HCT116 (cell line): ENCODE data around the gene EXOC6B. TPM values are rescaled to one million over a fixed set of nuclear protein-coding genes. Genes with fewer than 3 reads are reported as not detected.

Experiments used
- ATAC-seq: fragments of 200-7000 bp; cut with Tn5 transposase; 2 replicates; pipeline ENCODE4 v1.9.1; 2020; ENCODE audit warnings: mild to moderate bottlenecking, moderate library complexity
- BruUV-seq: library from RNA; stranded (reverse); fragments of 400-500 nt; replicated peaks from 2 replicates; lab custom pipeline; 2021; lab: Mats Ljungman, UMichigan
- CTCF ChIA-PET: fragments of 300-600 bp; sonication (Branson Sonifier 250); formaldehyde crosslinking; loops from one replicate; lab custom pipeline; 2021; ENCODE audit warnings: antibody characterized with exemption; lab: Charles Lee
- POLR2A ChIA-PET: fragments of 300-600, 350-600 bp; sonication (Branson Sonifier 250); formaldehyde crosslinking; loops from one replicate; lab custom pipeline; 2021; ENCODE audit warnings: antibody characterized with exemption; lab: Charles Lee
- RAD21 ChIA-PET, 2 experiments: fragments of 300-600 bp; sonication (Branson Sonifier 250); formaldehyde crosslinking; loops; one replicate each; lab custom pipeline; 2023; ENCODE audit warnings: low total read pairs in 2 of 2; ENCODE audit not compliant: uncharacterized antibody in 2 of 2, unreplicated experiment in 2 of 2, low non-redundant PET in 1 of 2; lab: Charles Lee
- DNase-seq: peaks from one replicate; pipeline ENCODE4 v3.0.0-alpha.2; 2010; ENCODE audit warnings: low read depth, low spot score
- H2AFZ ChIP-seq: fragments of 200-600 bp; shearing (Covaris generic), sonication (generic); 2 replicates; pipeline ENCODE4 v1.6.1; 2017; ENCODE audit warnings: low read depth, mixed run types, mixed read lengths, antibody characterized with exemption, low read length; ENCODE audit not compliant: poor library complexity, severe bottlenecking
- H3K27ac ChIP-seq: 2 replicates; pipeline ENCODE4 v1.5.1; 2012; ENCODE audit warnings: low read depth, low read length
- H3K27me3 ChIP-seq: fragments of 200-600 bp; sonication (generic); 2 replicates; pipeline ENCODE4 v1.6.1; 2016; ENCODE audit warnings: mixed run types, low read length, mixed read lengths; ENCODE audit not compliant: insufficient read depth
- H3K36me3 ChIP-seq, 2 experiments: fragments of 200-500 bp in 1 of 2; fragments of 200-600 bp in 1 of 2; sonication (Bioruptor generic) in 1 of 2; sonication (generic) in 1 of 2; 2 replicates each; pipeline versions ENCODE4 v1.5.1 to v1.6.1; 2014 to 2016; ENCODE audit warnings: low read length in 2 of 2, inconsistent platforms in 1 of 2, mixed read lengths in 1 of 2, mixed run types in 1 of 2; ENCODE audit not compliant: insufficient read depth in 2 of 2, control insufficient read depth in 1 of 2
- H3K4me1 ChIP-seq, 2 experiments: fragments of 200-600 bp in 1 of 2; sonication (generic) in 1 of 2; 2 replicates each; pipeline versions ENCODE4 v1.5.1 to v1.6.1; 2012 to 2017; ENCODE audit warnings: low read length in 2 of 2, inconsistent platforms in 1 of 2, mild to moderate bottlenecking in 1 of 2, mixed read lengths in 1 of 2, mixed run types in 1 of 2, moderate library complexity in 1 of 2; ENCODE audit not compliant: insufficient read depth in 2 of 2, control insufficient read depth in 1 of 2
- H3K4me2 ChIP-seq: fragments of 200-600 bp; sonication (generic); 2 replicates; pipeline ENCODE4 v1.6.1; 2017; ENCODE audit warnings: mixed run types, low read length, mixed read lengths
- H3K4me3 ChIP-seq, 2 experiments: fragments of 200-600 bp in 1 of 2; sonication (generic) in 1 of 2; replicated peaks in 1 of 2; 2 replicates each; pipeline ENCODE4 v1.5.1; 2011 to 2016; ENCODE audit warnings: low read length in 2 of 2, control low read depth in 1 of 2, low read depth in 1 of 2, mild to moderate bottlenecking in 1 of 2, mixed read lengths in 1 of 2, mixed run types in 1 of 2
- H3K79me2 ChIP-seq: fragments of 200-600 bp; sonication (generic); 2 replicates; pipeline ENCODE4 v1.6.1; 2017; ENCODE audit warnings: mild to moderate bottlenecking, mixed run types, low read length, moderate library complexity, mixed read lengths; ENCODE audit not compliant: insufficient read depth
- H3K9ac ChIP-seq: fragments of 200-600 bp; sonication (generic); 2 replicates; pipeline ENCODE4 v1.6.1; 2016; ENCODE audit warnings: low read length, mixed read lengths
- H3K9me2 ChIP-seq: fragments of 200-600 bp; sonication (generic), shearing (Covaris generic); 2 replicates; pipeline ENCODE4 v1.6.1; 2017; ENCODE audit warnings: mixed run types, mild to moderate bottlenecking, moderate library complexity; ENCODE audit not compliant: insufficient read depth
- H3K9me3 ChIP-seq, 2 experiments: fragments of 200-500 bp in 1 of 2; fragments of 200-600 bp in 1 of 2; sonication (Bioruptor generic) in 1 of 2; sonication (generic) in 1 of 2; 2 replicates each; pipeline ENCODE4 v1.6.1; 2014 to 2017; ENCODE audit warnings: low read length in 2 of 2, mixed read lengths in 2 of 2, inconsistent platforms in 1 of 2, low read depth in 1 of 2, mild to moderate bottlenecking in 1 of 2, mixed run types in 1 of 2, moderate library complexity in 1 of 2; ENCODE audit not compliant: control insufficient read depth in 1 of 2, insufficient read depth in 1 of 2
- H4K20me1 ChIP-seq: fragments of 200-600 bp; sonication (generic), shearing (Covaris generic); 2 replicates; pipeline ENCODE4 v1.6.1; 2017; ENCODE audit warnings: mixed run types, mild to moderate bottlenecking, moderate library complexity; ENCODE audit not compliant: insufficient read depth
- ATF3 ChIP-seq: IDR thresholded peaks from 2 replicates; pipeline ENCODE4 v1.6.1; 2012
- CBX3 ChIP-seq: IDR thresholded peaks from 2 replicates; pipeline ENCODE4 v1.6.1; 2012; ENCODE audit warnings: low read depth
- CEBPB ChIP-seq: IDR thresholded peaks from 2 replicates; pipeline ENCODE4 v1.6.1; 2012; ENCODE audit warnings: low read depth
- CTCF ChIP-seq, 3 experiments: fragments of 200-600 bp in 1 of 3; sonication (generic) in 1 of 3; IDR thresholded peaks in 2 of 3; conservative IDR thresholded peaks in 1 of 3; 2 replicates each; pipeline ENCODE4 v1.5.1; 2012 to 2017; ENCODE audit warnings: low read depth in 2 of 3, low read length in 2 of 3, antibody characterized with exemption in 1 of 3, borderline replicate concordance in 1 of 3, control low read depth in 1 of 3, mild to moderate bottlenecking in 1 of 3, mixed read lengths in 1 of 3, mixed run types in 1 of 3, moderate library complexity in 1 of 3; ENCODE audit not compliant: insufficient read depth in 1 of 3
- EGR1 ChIP-seq: IDR thresholded peaks from 2 replicates; pipeline ENCODE4 v1.6.1; 2012; ENCODE audit warnings: low read depth
- ELF1 ChIP-seq: IDR thresholded peaks from 2 replicates; pipeline ENCODE4 v1.6.1; 2012; ENCODE audit warnings: low read depth, borderline replicate concordance
- EZH2 ChIP-seq: fragments of 200-600 bp; sonication (generic); IDR thresholded peaks from 2 replicates; pipeline ENCODE4 v1.6.1; 2017; ENCODE audit warnings: antibody characterized with exemption, mixed run types
- EZH2phosphoT487 ChIP-seq: fragments of 200-600 bp; IDR thresholded peaks from 2 replicates; pipeline ENCODE4 v1.6.1; 2018; ENCODE audit warnings: antibody characterized with exemption, borderline replicate concordance
- FOSL1 ChIP-seq: IDR thresholded peaks from 2 replicates; pipeline ENCODE4 v1.6.1; 2012; ENCODE audit warnings: low read depth
- JUND ChIP-seq: IDR thresholded peaks from 2 replicates; pipeline ENCODE4 v1.6.1; 2012
- MAX ChIP-seq: IDR thresholded peaks from 2 replicates; pipeline ENCODE4 v1.6.1; 2012
- POLR2A ChIP-seq: IDR thresholded peaks from 2 replicates; pipeline ENCODE4 v1.7.0; 2011; ENCODE audit warnings: borderline replicate concordance; ENCODE audit not compliant: insufficient read depth, insufficient read length; ENCODE audit errors: extremely low read depth
- POLR2AphosphoS5 ChIP-seq: IDR thresholded peaks from 2 replicates; pipeline ENCODE4 v1.6.1; 2011; ENCODE audit warnings: mild to moderate bottlenecking, low read depth, low read length, moderate library complexity
- RAD21 ChIP-seq: IDR thresholded peaks from 2 replicates; pipeline ENCODE4 v1.6.1; 2012; ENCODE audit warnings: low read depth, mild to moderate bottlenecking
- REST ChIP-seq: IDR thresholded peaks from 2 replicates; pipeline ENCODE4 v1.6.1; 2012; ENCODE audit warnings: low read depth
- SP1 ChIP-seq: IDR thresholded peaks from 2 replicates; pipeline ENCODE4 v1.6.1; 2012; ENCODE audit warnings: low read depth
- SRF ChIP-seq: IDR thresholded peaks from 2 replicates; pipeline ENCODE4 v1.6.1; 2012; ENCODE audit warnings: low read depth
- TCF7L2 ChIP-seq: IDR thresholded peaks from 2 replicates; pipeline ENCODE4 v1.7.0; 2011; ENCODE audit warnings: borderline replicate concordance, inconsistent platforms; ENCODE audit not compliant: insufficient read depth, insufficient read length; ENCODE audit errors: extremely low read depth
- ZBTB33 ChIP-seq: IDR thresholded peaks from 2 replicates; pipeline ENCODE4 v1.6.1; 2011; ENCODE audit warnings: mild to moderate bottlenecking, low read length, moderate library complexity; ENCODE audit not compliant: insufficient replicate concordance; ENCODE audit errors: extremely low read depth
- ZNF274 ChIP-seq: fragments of 200-500 bp; sonication (Bioruptor generic); IDR thresholded peaks from 2 replicates; pipeline ENCODE4 v1.6.1; 2014; ENCODE audit warnings: mild to moderate bottlenecking, low read depth, low read length, inconsistent platforms
- intact Hi-C: fragments of 100-400 bp; cut with micrococcal nuclease; formaldehyde crosslinking; loops from 2 replicates; pipeline ENCODE4 v1.10.0; 2022
- total RNA-seq: library from RNA; stranded (reverse); gene quantifications from one replicate; pipeline ENCODE4 v1.2.1, GENCODE V29; 2021; ENCODE audit not compliant: unreplicated experiment

EXOC6B gene
- total RNA-seq, 1 experiment from 2014 or later = 25.4 TPM

GRCh38 chr2:72840066-72840465, 14.2 kb upstream of the EXOC6B start (continued):
- TF ChIP-seq CTCF (IDR thresholded peaks at IDR 0.05 in 2 of 3, conservative IDR thresholded peaks at IDR 0.05 in 1 of 3; ENCODE audit: borderline replicate concordance in 1 of 3, insufficient read depth in 1 of 3, low read depth in 2 of 3, low read length in 2 of 3) (no peak), ZNF274 (no peak)

- no peak overlapping the region for H3K9ac ChIP-seq
- H3K4me2 ChIP-seq = no peak overlapping the region
- DNase-seq = no peak
- TF ChIP-seq ZBTB33 (no peak), POLR2A (no peak), EZH2phosphoT487 (no peak), REST (no peak), RAD21 (no peak), FOSL1 (no peak), CBX3 (no peak), ELF1 (no peak), TCF7L2 (no peak), SRF (no peak), SP1 (no peak), ATF3 (no peak), ZNF274 (no peak), EZH2 (no peak), POLR2AphosphoS5 (no peak), EGR1 (no peak), MAX (no peak), CEBPB (no peak), JUND (no peak)
- no peak overlapping the region for H2AFZ ChIP-seq
- no peaks in the 10 kb centered on the region for H3K36me3 ChIP-seq
- H3K9me2 ChIP-seq = peaks cover 5% of the 10 kb centered on the region; the same call in 1 of the 2 replicates
- H3K4me3 ChIP-seq = no peak overlapping the region
- no peak overlapping the region for H3K27ac ChIP-seq
- ChIA-PET CTCF (interaction anchor here (0.7 to 1.1 kb wide), 2 partner anchors 25 to 27 kb away, joined by 3 read pairs; no protein-coding TSS in a partner anchor), POLR2A (no interaction called here), RAD21 (no interaction called here)
- ATAC-seq = no peak
- H3K79me2 ChIP-seq = no peaks in the 10 kb centered on the region
- no peaks in the 10 kb centered on the region for H3K4me1 ChIP-seq
- no peaks in the 10 kb centered on the region for H3K27me3 ChIP-seq
- BruUV-seq = no TSS peak
- H4K20me1 ChIP-seq = no peaks in the 10 kb centered on the region
- no peaks in the 10 kb centered on the region for H3K9me3 ChIP-seq
- intact Hi-C loops = no loop called here
Observed at GRCh38 chr2:72837171-72837570, 11.3 kb upstream of the EXOC6B start.
